Activated CD4-positive, alpha-beta T cell treated with anti-CD3 and anti-CD28 coated beads, Interleukin-2, amount 10 ng/mL, durations not matched to agents 7 days and 5 days (primary cell): Measurements from ENCODE around the gene SIRT7. TPM values are rescaled to one million over a fixed set of nuclear protein-coding genes. Genes with fewer than 3 reads are reported as not detected.
A peak's percentile ranks its signal among the peaks of the same experiment; 100 is the strongest.

Experiments used
- CTCF ChIA-PET: fragments of 350-600 bp; sonication (Branson Sonifier 250); formaldehyde crosslinking; loops from one replicate; lab custom pipeline; 2021; ENCODE audit warnings: antibody characterized with exemption; lab: Charles Lee
- POLR2A ChIA-PET: fragments of 350-600 bp; sonication (Branson Sonifier 250); formaldehyde crosslinking; loops from one replicate; lab custom pipeline; 2021; ENCODE audit warnings: antibody characterized with exemption; lab: Charles Lee
- DNase-seq: peaks from one replicate; pipeline ENCODE4 v3.0.0-alpha.2; 2020
- H3K27ac Mint-ChIP-seq: one replicate; pipeline ENCODE4 v1.8.0; 2021; ENCODE audit warnings: mild to moderate bottlenecking, moderate library complexity, mixed read lengths
- H3K27me3 Mint-ChIP-seq: one replicate; pipeline ENCODE4 v1.8.0; 2021; ENCODE audit warnings: mixed read lengths
- H3K36me3 Mint-ChIP-seq: one replicate; pipeline ENCODE4 v1.8.0; 2021; ENCODE audit warnings: low read depth, mixed read lengths
- H3K4me1 Mint-ChIP-seq: one replicate; pipeline ENCODE4 v1.8.0; 2021; ENCODE audit warnings: mixed read lengths
- H3K4me3 Mint-ChIP-seq: one replicate; pipeline ENCODE4 v1.8.0; 2021; ENCODE audit warnings: mild to moderate bottlenecking, moderate library complexity, mixed read lengths
- H3K9me3 Mint-ChIP-seq: one replicate; pipeline ENCODE4 v1.8.0; 2021; ENCODE audit warnings: mixed read lengths
- total RNA-seq, 2 experiments: library from RNA; stranded (reverse); gene quantifications; one replicate each; pipeline ENCODE4 v1.2.3, GENCODE V29; 2021

Gene SIRT7
- total RNA-seq, 2 experiments from 2014 or later = 55.6 to 71.2 TPM

DNA sequence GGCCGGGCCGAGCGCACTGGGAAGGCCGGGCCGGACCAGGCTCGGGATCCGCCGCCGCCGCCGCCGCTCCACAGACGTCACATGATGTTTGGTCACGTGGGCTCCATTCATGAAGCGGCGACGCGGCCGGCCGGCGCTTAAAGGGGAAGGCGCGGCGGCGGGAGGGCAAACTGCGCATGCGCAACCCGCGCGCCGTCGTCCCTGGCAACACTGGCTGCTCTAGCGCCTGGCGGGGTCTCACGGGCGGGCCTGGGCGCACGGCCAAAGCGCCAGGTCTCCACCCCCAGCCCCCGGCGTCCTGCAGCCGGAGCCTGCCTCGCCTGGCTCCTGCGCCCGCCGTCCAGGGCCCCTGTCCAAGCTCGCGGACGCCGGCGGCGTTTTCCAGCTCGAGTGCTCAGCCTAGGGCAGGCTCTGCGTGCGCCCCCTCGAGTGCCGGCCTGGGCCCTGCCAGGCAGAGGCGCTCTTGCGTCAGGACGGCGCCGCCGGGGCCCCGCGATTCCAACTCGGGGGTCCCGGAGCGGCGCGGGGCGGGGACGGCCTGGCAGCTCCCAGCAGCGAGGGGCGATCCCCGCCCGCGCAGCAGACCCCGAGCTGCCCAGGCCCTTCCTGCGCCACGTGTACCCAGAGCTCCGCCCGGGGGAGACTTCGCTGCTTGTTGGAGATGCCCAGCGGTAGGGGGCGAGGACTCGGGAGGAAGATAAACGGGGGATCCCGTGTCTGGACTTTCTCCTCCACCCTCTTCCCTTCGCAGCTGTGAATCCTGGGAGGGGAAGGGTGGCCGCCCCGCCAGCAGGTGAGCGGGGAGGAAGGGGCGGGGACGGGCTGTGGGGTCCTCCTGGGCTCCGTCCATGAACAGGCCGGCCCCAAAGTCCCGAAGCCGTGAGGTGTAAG, 9.9 kb upstream of the SIRT7 start, which contains the start of gene MAFG:
TSS of gene MAFG (minus strand) at position 83 of the 891 bp plus-strand sequence. CDS start 4,550 bp downstream, outside the sequence.
- Mint-ChIP-seq H3K36me3 (no peaks in the 10 kb centered on the region), H3K4me1 (peaks cover 34% of the 10 kb centered on the region), H3K27me3 (peaks cover 7% of the 10 kb centered on the region), H3K27ac (peak within 1 kb of the TSS; percentile 94), H3K9me3 (no peaks in the 10 kb centered on the region), H3K4me3 (peak within 1 kb of the TSS; percentile 92)
- ChIA-PET CTCF (interaction anchor here (0.6 to 3.7 kb wide), 7 partner anchors 12 to 247 kb away, joined by 3 to 15 read pairs (median 4); partner anchors contain the start of genes NOTUM and PCYT2), POLR2A (interaction anchor here (0.6 kb wide), 1 partner anchor 31 kb away, joined by 8 read pairs; no protein-coding TSS in a partner anchor)
- peak; percentile 89 for DNase-seq

DNA sequence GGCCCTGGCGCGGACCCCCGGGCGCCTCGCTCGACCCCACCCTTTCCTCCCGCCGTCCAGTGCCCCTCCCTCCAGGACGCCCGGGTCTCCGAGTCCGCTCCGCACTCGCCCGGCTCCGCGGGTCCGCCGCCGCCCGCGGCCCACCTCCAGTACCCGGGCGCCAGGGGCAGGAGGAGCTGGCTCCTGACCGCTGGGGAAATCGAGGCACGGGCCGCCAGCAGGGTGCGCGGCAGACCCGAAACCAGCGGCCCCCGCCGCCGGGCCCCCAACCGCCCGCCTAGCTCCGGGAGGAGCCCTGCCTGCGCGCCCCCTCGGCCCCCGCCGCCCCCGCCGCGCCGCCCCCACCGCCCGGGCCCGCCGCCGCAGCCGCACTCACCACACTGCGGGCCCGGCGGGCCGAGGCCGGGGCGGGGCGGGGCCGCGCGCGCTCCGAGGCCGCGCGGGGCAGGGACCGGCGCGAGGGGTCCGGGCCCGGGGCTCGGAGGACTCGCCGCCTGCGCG, 9.2 kb upstream of the SIRT7 start:
- H3K27ac Mint-ChIP-seq = no peak overlapping the region
- DNase-seq = no peak
- H3K4me1 Mint-ChIP-seq = peaks cover 34% of the 10 kb centered on the region
- CTCF ChIA-PET = interaction anchor here (1.2 to 3.7 kb wide), 6 partner anchors 13 to 57 kb away, joined by 3 to 15 read pairs (median 4); partner anchors contain the start of genes NOTUM and PCYT2
- H3K27me3 Mint-ChIP-seq = peaks cover 7% of the 10 kb centered on the region
- POLR2A ChIA-PET = no interaction called here
- H3K36me3 Mint-ChIP-seq = peaks cover 4% of the 10 kb centered on the region
- peak overlapping the region; percentile 62 for H3K4me3 Mint-ChIP-seq
- H3K9me3 Mint-ChIP-seq = no peaks in the 10 kb centered on the region

DNA sequence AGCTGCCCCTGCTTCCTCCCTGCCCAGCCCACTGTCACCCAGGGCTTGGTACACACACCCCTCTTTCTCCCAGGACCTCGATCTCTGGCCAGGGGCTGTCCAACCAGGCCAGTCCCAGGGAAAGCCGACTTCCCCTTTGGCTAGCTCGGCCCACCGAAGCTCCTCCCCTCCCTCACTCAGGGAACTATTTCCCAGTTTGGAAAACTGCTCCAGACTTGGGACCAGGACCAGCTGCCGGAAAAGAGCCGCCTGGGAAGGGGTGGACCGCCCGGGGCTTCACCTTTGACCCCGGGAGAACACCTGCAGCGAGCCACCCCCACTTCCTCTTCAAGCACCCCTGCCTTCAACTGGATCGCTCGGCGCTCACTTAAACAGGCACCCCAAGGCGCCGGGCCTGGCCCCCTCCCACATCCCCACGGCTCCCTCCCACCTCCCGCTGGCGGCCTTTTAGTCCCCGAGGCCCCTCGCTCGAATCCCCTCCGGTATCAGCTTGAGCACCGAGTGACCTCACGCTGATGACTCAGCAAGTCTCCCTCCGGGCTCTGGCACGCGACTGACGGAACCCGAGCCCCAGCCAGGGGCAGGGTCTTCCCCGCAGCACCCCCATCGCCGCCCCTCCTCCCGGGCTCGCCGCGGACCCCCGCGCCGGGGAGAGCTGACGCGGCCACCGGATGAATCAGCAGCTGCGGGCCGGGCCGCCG, 8.6 kb upstream of the SIRT7 start:
- CTCF ChIA-PET = interaction anchor here (0.5 to 3.7 kb wide), 8 partner anchors 10 to 84 kb away, joined by 3 to 15 read pairs (median 4); partner anchors contain the start of genes NOTUM, PCYT2 and PYCR1
- Mint-ChIP-seq H3K27ac (peak overlapping the region; percentile 94), H3K27me3 (peaks cover 7% of the 10 kb centered on the region), H3K4me3 (peak overlapping the region; percentile 92), H3K9me3 (no peaks in the 10 kb centered on the region), H3K4me1 (peaks cover 36% of the 10 kb centered on the region), H3K36me3 (peaks cover 9% of the 10 kb centered on the region)
- peak; percentile 70 for DNase-seq
- POLR2A ChIA-PET = no interaction called here

DNA sequence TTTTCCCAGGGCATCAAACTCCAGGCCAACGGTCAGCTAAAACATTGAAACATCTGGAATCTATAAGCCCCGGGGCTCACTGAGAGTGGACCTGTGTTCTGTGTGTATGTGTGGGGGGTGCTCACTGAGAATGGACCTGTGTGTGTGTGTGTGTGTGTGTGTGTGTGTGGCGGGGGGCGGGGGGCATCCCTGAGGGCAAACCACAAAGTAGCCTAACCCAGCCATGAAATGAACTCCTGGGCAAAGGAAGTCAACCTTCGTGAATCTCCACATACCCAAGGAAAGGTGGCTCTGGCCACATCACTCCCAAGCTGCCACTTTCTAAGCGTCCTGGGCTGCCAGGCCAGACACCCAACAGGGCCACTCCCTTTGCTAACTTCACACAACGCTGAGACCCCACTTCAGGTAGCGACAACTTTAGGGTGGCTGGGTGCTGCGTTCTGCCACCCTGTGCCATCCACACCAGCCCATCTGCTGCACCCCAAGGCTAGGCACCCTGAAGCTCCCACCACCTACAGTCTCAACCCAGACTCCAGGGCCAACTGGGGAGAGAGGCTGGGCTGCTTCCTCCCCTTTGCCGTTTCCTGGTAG, 8.0 kb upstream of the SIRT7 start:
- DNase-seq = peak; percentile 37
- peaks cover 7% of the 10 kb centered on the region for H3K27me3 Mint-ChIP-seq
- H3K4me3 Mint-ChIP-seq = peak overlapping the region; percentile 92
- ChIA-PET POLR2A (no interaction called here), CTCF (interaction anchor here (0.5 to 3.7 kb wide), 14 partner anchors 9 to 182 kb away, joined by 3 to 15 read pairs (median 4); partner anchors contain the start of genes DCXR, NOTUM, PCYT2 and PYCR1)
- H3K9me3 Mint-ChIP-seq = no peaks in the 10 kb centered on the region
- peak overlapping the region; percentile 94 for H3K27ac Mint-ChIP-seq
- H3K4me1 Mint-ChIP-seq = peaks cover 36% of the 10 kb centered on the region
- H3K36me3 Mint-ChIP-seq = peaks cover 11% of the 10 kb centered on the region

DNA sequence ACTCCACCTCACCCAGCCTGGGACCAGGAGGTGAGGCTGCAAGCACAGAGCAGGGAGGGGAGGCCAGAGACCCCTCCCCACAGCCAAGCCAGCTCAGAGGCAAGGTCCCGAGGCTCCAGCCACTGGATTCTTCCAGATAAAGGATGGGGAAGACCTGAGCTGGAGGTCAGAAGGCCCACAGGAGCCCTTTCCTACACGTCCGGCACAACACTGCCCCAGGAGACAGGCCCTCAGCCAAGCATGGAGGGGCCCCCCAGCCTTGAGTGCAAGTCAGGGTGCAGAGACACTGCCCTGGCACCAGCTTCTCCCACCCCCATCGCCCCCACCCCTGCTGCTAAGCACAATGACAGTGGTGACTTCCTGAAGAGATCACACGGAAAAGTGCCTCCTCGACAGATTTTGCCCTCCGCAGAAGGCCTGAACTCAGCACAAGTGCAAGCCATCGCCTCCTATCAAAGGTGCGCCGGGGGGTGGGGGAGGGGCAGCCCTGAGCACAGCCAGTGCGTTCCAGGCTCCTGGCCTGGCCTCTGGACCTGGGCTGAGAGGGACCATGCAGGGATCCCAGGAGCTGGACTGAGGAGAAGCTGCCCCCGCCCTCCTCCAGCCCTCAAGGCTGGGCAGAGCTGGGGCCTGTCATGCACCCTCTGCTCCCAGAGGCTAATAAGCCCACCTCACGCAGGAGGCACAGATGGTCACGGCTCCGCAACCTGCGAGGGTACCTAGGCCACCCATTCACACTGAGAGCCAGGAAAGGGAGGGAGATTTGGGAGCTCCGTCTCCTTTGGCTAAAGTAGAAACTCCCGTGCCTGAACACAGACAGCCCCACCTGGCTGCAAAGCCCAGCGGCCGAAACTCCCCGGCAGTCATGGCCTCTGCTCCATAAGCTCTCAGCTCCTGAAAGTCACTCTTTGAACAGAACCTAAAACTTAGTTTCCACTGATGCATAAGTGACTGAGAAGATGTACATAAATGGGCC, 6.9 kb upstream of the SIRT7 start:
- peaks cover 7% of the 10 kb centered on the region for H3K27me3 Mint-ChIP-seq

DNA sequence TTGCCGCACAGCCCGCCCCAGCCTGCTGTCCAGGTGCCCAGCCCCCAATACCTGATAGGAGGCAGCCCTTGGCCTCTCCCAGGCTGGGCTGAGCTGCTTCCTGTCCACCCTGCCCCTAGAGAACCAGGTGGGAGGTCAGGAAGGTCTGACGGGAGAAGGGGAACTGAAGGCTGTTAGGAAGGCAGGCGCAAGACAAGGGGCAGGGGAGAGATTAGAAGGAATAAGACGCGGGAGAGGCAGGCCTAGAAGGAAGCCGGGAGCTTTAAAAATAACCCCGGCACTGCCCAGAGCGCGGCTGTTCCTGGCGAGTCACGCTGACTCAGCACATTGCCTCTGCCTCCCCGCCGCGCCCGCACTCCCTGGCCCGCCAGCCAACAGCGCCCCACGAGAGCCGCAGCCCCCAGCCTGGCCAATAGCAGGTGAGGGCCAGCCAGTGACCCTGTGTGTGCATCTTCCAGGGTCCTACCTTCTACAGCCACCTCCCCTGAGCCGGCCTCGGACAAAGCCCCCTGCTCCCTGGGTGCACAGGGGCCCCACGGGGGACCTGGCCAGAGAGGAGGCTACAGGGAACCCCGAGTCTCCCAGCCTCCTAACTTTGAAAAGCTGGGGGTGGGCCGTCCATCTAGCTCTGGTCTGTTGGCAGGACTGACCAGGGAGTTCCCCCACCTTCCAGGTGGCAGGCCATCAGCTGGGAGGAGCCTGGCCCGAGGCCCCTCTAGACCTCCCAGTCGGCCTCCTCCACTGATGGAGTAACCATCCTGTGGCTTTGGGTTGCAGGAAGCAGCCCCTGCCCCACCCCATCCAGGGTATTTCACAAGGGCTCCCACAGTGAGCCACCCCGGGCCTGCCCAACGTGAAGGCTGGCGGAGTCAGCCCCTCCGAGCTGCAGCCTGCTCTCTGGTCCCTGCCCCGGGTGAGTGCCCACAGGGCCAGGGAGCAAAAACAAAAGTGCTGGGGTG, 5.6 kb upstream of the SIRT7 start:
- peaks cover under 1% of the 10 kb centered on the region for H3K27me3 Mint-ChIP-seq
- H3K36me3 Mint-ChIP-seq = peaks cover 11% of the 10 kb centered on the region

More for the DNA sequence above, 6.9 kb upstream of the SIRT7 start:
- Mint-ChIP-seq H3K27ac (peak overlapping the region; percentile 83), H3K9me3 (no peaks in the 10 kb centered on the region), H3K4me1 (peaks cover 36% of the 10 kb centered on the region), H3K36me3 (peaks cover 11% of the 10 kb centered on the region), H3K4me3 (peak overlapping the region; percentile 92)
- POLR2A ChIA-PET = no interaction called here
- CTCF ChIA-PET = interaction anchor here (0.6 to 3.7 kb wide), 10 partner anchors 8 to 530 kb away, joined by 3 to 15 read pairs (median 4); partner anchors contain the start of genes DCXR, NOTUM, PCYT2 and PYCR1
- DNase-seq = peak; percentile 45

DNA sequence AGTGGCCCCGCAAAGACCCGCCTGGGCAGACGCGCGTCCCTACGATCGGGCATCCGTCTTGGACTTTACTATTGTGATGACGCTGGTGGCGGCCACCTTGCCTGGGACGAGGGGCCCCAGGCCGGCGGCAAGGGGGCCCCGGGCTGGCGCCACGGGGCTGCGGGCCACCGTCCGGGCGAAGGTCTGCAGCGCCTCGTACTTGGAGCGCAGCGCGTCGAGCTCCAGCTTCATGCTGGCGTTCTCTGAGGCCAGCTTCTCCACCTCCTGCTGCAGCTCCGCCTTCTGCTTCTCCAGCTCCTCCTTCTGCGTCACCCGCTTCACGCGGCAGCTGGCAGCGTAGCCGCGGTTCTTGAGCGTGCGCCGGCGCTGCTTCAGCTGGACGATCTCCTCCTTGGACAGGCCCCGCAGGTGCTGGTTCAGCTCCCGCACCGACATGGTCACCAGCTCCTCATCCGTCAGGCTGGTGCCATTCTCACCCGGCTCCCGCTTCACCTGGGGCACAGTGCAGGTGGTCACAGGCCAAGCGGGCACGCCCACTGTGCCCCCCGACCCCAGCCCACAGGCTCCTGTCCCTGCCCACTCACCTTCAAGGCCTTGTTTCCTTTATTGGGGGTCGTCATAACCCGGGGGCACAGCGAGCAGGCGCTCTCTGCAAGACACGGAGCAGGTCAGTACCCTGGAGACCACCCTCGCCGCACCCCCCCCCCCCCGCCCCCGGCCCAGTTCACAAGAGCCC, 4.8 kb upstream of the SIRT7 start:
- H3K27ac Mint-ChIP-seq = no peak overlapping the region
- peaks cover 14% of the 10 kb centered on the region for H3K36me3 Mint-ChIP-seq
- no peak for DNase-seq
- H3K27me3 Mint-ChIP-seq = no peaks in the 10 kb centered on the region
- no peaks in the 10 kb centered on the region for H3K9me3 Mint-ChIP-seq
- CTCF ChIA-PET = interaction anchor here (1.0 kb wide), 1 partner anchor 16 kb away, joined by 3 read pairs; no protein-coding TSS in a partner anchor
- H3K4me3 Mint-ChIP-seq = no peak overlapping the region
- peaks cover 45% of the 10 kb centered on the region for H3K4me1 Mint-ChIP-seq
- POLR2A ChIA-PET = no interaction called here

More for the DNA sequence above, 5.6 kb upstream of the SIRT7 start:
- no peak for DNase-seq
- CTCF ChIA-PET = interaction anchor here (0.6 to 2.1 kb wide), 5 partner anchors 15 to 955 kb away, joined by 3 to 5 read pairs (median 4); partner anchors contain the start of gene RAC3
- H3K27ac Mint-ChIP-seq = peak overlapping the region; percentile 83
- peaks cover 38% of the 10 kb centered on the region for H3K4me1 Mint-ChIP-seq
- H3K9me3 Mint-ChIP-seq = no peaks in the 10 kb centered on the region
- H3K4me3 Mint-ChIP-seq = peak overlapping the region; percentile 48
- POLR2A ChIA-PET = no interaction called here

DNA sequence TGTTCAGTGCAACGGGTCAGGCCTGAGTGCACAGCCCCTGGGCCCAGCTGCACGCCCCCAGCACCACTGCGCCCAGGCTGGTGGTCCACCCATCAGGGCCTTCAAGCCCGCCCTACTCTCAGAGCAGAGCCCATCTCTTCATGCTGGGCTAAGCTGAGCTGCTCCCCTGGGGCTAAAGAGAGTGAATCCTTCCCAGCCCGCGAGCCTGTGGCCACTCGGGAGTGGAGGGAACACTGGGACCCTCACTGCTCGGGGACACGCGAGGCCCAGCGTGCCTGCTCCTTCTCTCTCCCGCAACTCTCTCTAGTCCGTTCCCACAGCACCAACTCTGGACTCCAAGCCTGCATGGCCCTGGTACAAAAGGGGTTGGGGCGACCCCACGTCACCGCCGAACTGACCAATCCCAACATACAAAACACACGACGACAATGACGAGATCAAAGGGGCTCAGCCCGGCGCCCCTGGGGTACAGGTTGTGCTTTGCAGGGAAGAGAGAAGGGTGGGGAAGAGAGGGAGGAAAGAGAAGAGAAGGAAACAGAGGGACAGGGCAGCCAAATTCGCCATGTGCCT, 4.1 kb upstream of the SIRT7 start:
- Mint-ChIP-seq H3K27ac (peak overlapping the region; percentile 22), H3K27me3 (no peaks in the 10 kb centered on the region), H3K36me3 (peaks cover 18% of the 10 kb centered on the region), H3K9me3 (no peaks in the 10 kb centered on the region), H3K4me1 (peaks cover 49% of the 10 kb centered on the region), H3K4me3 (no peak overlapping the region)
- ChIA-PET POLR2A (no interaction called here), CTCF (no interaction called here)
- DNase-seq = no peak

DNA sequence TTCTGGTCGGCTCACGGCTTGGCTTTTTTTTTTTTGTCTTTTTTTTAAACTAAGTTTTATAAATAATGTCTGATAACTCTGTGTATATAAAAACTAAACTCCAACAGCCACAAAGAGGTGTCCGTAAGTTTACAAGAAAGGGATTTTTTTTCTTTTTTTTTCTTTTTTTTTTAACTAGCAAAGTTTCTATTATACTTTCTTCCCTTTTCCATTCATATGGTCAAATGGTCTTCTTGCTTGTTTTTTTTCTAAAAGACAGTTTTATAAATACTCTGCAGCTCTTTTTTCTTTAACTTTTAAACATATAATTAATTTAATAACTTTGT, 3.5 kb upstream of the SIRT7 start:
- H3K27me3 Mint-ChIP-seq = no peaks in the 10 kb centered on the region
- H3K27ac Mint-ChIP-seq = no peak overlapping the region
- ChIA-PET POLR2A (no interaction called here), CTCF (no interaction called here)
- H3K4me1 Mint-ChIP-seq = peaks cover 53% of the 10 kb centered on the region
- peaks cover 22% of the 10 kb centered on the region for H3K36me3 Mint-ChIP-seq
- no peaks in the 10 kb centered on the region for H3K9me3 Mint-ChIP-seq
- no peak overlapping the region for H3K4me3 Mint-ChIP-seq
- no peak for DNase-seq
